Neural progenitor cell (in vitro differentiated cells): Measurements from ENCODE around the gene DNAJB5. TPM values are rescaled to one million over a fixed set of nuclear protein-coding genes. Genes with fewer than 3 reads are reported as not detected.

ENCODE experiments used
- DNase-seq: peaks from one replicate; pipeline ENCODE4 v3.0.0-alpha.2; 2016; ENCODE audit warnings: low spot score
- H2AFZ ChIP-seq: fragments of 200-600 bp; sonication (generic); replicated peaks from 2 replicates; pipeline ENCODE4 v1.6.1; 2016; ENCODE audit warnings: antibody characterized with exemption
- H3F3A ChIP-seq: fragments of 200-600 bp; sonication (generic); 2 replicates; pipeline ENCODE4 v1.6.1; 2016; ENCODE audit warnings: antibody characterized with exemption, low read depth
- H3K27ac ChIP-seq: fragments of 200-600 bp; sonication (generic); 2 replicates; pipeline ENCODE4 v1.5.1; 2016; ENCODE audit warnings: mild to moderate bottlenecking
- H3K27me3 ChIP-seq: fragments of 200-600 bp; sonication (generic); 2 replicates; pipeline ENCODE4 v1.6.1; 2016; ENCODE audit warnings: mild to moderate bottlenecking, moderate library complexity
- H3K36me3 ChIP-seq: fragments of 200-600 bp; sonication (generic); 2 replicates; pipeline ENCODE4 v1.5.1; 2016
- H3K4me1 ChIP-seq: fragments of 200-600 bp; sonication (generic); 2 replicates; pipeline ENCODE4 v1.6.1; 2016; ENCODE audit warnings: mixed run types
- H3K4me2 ChIP-seq: fragments of 200-600 bp; sonication (generic); 2 replicates; pipeline ENCODE4 v1.6.1; 2016
- H3K4me3 ChIP-seq: fragments of 200-600 bp; sonication (generic); 2 replicates; pipeline ENCODE4 v1.5.1; 2016
- H3K79me2 ChIP-seq: fragments of 200-600 bp; sonication (generic); 2 replicates; pipeline ENCODE4 v1.6.1; 2016; ENCODE audit warnings: low read depth
- H3K9ac ChIP-seq: fragments of 200-600 bp; sonication (generic); 2 replicates; pipeline ENCODE4 v1.6.1; 2016
- H3K9me3 ChIP-seq: fragments of 200-600 bp; sonication (generic); 2 replicates; pipeline ENCODE4 v1.5.1; 2016; ENCODE audit warnings: low read depth
- H4K20me1 ChIP-seq: fragments of 200-600 bp; sonication (generic); 2 replicates; pipeline ENCODE4 v1.6.1; 2016; ENCODE audit warnings: low read depth
- H3K27ac Mint-ChIP-seq: 3 replicates; pipeline ENCODE4 v1.8.0; 2021; ENCODE audit warnings: mixed read lengths
- H3K27me3 Mint-ChIP-seq: 2 replicates; pipeline ENCODE4 v1.8.0; 2022; ENCODE audit warnings: low read depth, mild to moderate bottlenecking, inconsistent platforms, moderate library complexity, mixed read lengths; ENCODE audit not compliant: insufficient read depth
- H3K36me3 Mint-ChIP-seq: 3 replicates; pipeline ENCODE4 v1.8.0; 2021; ENCODE audit warnings: mixed read lengths
- H3K4me1 Mint-ChIP-seq: 3 replicates; pipeline ENCODE4 v1.8.0; 2021; ENCODE audit warnings: mixed read lengths
- H3K4me3 Mint-ChIP-seq: 3 replicates; pipeline ENCODE4 v1.8.0; 2021; ENCODE audit warnings: mild to moderate bottlenecking, moderate library complexity, mixed read lengths
- H3K9me3 Mint-ChIP-seq: 3 replicates; pipeline ENCODE4 v1.8.0; 2020; ENCODE audit warnings: mixed read lengths
- EZH2 ChIP-seq: fragments of 200-600 bp; sonication (generic); IDR thresholded peaks from 2 replicates; pipeline ENCODE4 v1.6.1; 2017; ENCODE audit warnings: antibody characterized with exemption, mild to moderate bottlenecking, moderate library complexity
- EZH2phosphoT487 ChIP-seq: fragments of 200-600 bp; sonication (generic); IDR thresholded peaks from 2 replicates; pipeline ENCODE4 v1.6.1; 2017; ENCODE audit warnings: antibody characterized with exemption
- total RNA-seq: library from RNA; depleted of rRNA; stranded (reverse); fragments of >200 nt; gene quantifications from 2 replicates; pipeline ENCODE4 v1.2.3, GENCODE V29; 2015; ENCODE audit warnings: low replicate concordance
- TF ChIP-seq, protein P1 (sequence below): fragments of 200-600 bp; sonication (generic); IDR thresholded peaks from 2 replicates; pipeline ENCODE4 v1.5.1; 2017; ENCODE audit warnings: antibody characterized with exemption, mild to moderate bottlenecking

The DNAJB5 gene
- total RNA-seq, 1 donor from 2014 or later = 17.4 TPM

DNA sequence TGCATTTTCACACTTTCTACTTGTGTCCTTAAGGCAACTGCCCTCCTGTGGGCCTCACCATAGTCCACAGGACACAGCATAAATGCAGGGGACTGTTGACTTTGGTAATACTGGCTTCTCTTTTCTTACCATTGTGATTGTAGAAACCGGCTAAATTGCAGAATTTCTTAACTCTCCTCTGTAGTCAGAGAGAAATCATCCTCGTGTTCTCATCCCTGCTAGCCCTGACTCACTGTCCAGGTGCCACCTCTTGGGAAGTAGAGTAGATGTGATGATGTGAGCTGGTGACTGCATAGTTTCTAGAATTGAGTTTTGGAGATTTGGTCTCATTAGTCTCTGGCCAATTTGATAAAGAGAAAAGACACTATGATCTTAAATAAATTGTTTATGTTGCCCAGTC, 26.0 kb upstream of the DNAJB5 start:
- Mint-ChIP-seq H3K27me3 (peaks cover 21% of the 10 kb centered on the region), H3K27ac (no peak overlapping the region), H3K4me3 (no peak overlapping the region), H3K36me3 (no peaks in the 10 kb centered on the region), H3K9me3 (no peaks in the 10 kb centered on the region), H3K4me1 (peaks cover 28% of the 10 kb centered on the region)
- peaks cover 18% of the 10 kb centered on the region for H3F3A ChIP-seq
- DNase-seq = no peak
- no peak overlapping the region for H3K9ac ChIP-seq
- H3K27ac ChIP-seq = no peak overlapping the region
- no peak overlapping the region for H3K4me3 ChIP-seq
- H3K36me3 ChIP-seq = no peaks in the 10 kb centered on the region
- peaks cover 28% of the 10 kb centered on the region for H3K27me3 ChIP-seq
- H3K79me2 ChIP-seq = no peaks in the 10 kb centered on the region
- TF ChIP-seq EZH2 = no peak
- TF ChIP-seq, protein P1, sequence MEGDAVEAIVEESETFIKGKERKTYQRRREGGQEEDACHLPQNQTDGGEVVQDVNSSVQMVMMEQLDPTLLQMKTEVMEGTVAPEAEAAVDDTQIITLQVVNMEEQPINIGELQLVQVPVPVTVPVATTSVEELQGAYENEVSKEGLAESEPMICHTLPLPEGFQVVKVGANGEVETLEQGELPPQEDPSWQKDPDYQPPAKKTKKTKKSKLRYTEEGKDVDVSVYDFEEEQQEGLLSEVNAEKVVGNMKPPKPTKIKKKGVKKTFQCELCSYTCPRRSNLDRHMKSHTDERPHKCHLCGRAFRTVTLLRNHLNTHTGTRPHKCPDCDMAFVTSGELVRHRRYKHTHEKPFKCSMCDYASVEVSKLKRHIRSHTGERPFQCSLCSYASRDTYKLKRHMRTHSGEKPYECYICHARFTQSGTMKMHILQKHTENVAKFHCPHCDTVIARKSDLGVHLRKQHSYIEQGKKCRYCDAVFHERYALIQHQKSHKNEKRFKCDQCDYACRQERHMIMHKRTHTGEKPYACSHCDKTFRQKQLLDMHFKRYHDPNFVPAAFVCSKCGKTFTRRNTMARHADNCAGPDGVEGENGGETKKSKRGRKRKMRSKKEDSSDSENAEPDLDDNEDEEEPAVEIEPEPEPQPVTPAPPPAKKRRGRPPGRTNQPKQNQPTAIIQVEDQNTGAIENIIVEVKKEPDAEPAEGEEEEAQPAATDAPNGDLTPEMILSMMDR = no peak
- no peak for TF ChIP-seq EZH2phosphoT487
- no peak overlapping the region for H3K4me2 ChIP-seq
- peak overlapping the region; percentile 64 for H2AFZ ChIP-seq
- H3K9me3 ChIP-seq = no peaks in the 10 kb centered on the region
- no peaks in the 10 kb centered on the region for H4K20me1 ChIP-seq
- H3K4me1 ChIP-seq = peaks cover 36% of the 10 kb centered on the region

DNA sequence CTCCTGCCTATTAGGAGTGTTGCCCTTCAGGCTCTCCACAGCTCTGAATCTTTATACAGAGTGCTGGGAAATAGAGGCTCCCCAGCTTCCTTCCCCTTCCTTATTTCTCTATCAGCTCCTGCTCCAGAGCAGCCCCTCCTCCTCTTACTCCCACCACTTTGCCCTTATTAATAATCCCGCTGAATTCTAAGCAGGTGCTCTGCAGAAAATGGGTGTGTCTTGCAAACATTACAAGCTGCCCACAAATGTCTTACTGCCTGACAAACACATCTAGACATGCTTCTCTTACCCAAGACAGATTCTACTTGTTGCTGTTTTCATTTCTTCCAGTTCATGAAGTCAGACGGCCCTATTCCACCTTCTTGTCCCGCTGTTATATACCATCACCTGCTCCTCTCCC, 25.1 kb upstream of the DNAJB5 start:
- Histone ChIP-seq H3K9ac (no peak overlapping the region), H4K20me1 (no peaks in the 10 kb centered on the region), H3K4me3 (no peak overlapping the region), H3K36me3 (no peaks in the 10 kb centered on the region), H3K27me3 (peaks cover 19% of the 10 kb centered on the region), H3K9me3 (no peaks in the 10 kb centered on the region), H3K4me2 (no peak overlapping the region), H3K79me2 (no peaks in the 10 kb centered on the region), H3F3A (peaks cover 18% of the 10 kb centered on the region), H2AFZ (no peak overlapping the region), H3K27ac (no peak overlapping the region), H3K4me1 (peaks cover 36% of the 10 kb centered on the region)
- H3K36me3 Mint-ChIP-seq = no peaks in the 10 kb centered on the region
- H3K9me3 Mint-ChIP-seq = no peaks in the 10 kb centered on the region
- peaks cover 25% of the 10 kb centered on the region for H3K4me1 Mint-ChIP-seq
- DNase-seq = no peak
- no peak overlapping the region for H3K27ac Mint-ChIP-seq
- TF ChIP-seq, protein P1 = no peak
- TF ChIP-seq EZH2phosphoT487 (no peak), EZH2 (no peak)
- H3K27me3 Mint-ChIP-seq = peaks cover 14% of the 10 kb centered on the region
- H3K4me3 Mint-ChIP-seq = no peak overlapping the region

DNA sequence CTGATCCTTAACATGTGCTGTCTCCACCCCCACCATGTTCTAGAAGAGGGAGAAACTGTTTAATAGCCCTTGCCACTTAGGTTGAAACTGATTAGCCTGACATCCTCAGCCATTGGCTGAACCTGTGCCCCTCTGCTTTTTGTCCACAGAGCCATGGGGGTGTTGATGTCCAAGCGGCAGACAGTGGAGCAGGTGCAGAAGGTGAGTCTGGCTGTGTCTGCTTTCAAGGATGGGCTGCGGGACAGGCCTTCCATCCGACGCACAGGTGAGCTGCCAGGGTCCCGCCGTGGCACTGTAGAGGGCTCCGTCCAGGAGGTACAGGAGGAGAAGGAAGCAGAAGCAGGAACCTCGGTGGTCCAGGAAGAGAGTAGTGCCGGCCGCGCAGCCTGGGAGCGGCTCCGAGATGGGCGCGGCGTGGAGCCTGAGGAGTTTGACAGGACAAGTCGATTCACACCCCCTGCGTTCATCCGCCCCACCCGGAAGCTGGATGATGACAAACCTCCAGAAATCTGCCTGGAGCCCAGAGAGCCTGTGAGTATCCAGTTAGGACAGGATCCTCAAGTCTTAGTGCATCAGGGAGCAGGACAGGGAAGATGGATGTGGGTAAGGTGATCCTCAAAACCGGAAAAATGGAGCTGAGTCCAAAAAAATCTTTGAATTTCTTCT, 18.3 kb upstream of the DNAJB5 start:
- Mint-ChIP-seq H3K4me3 (no peak overlapping the region), H3K27ac (no peak overlapping the region), H3K36me3 (no peaks in the 10 kb centered on the region), H3K4me1 (no peaks in the 10 kb centered on the region), H3K9me3 (no peaks in the 10 kb centered on the region), H3K27me3 (peaks cover 8% of the 10 kb centered on the region)
- DNase-seq = no peak
- Histone ChIP-seq H3K9ac (no peak overlapping the region), H3K36me3 (no peaks in the 10 kb centered on the region), H3K9me3 (no peaks in the 10 kb centered on the region), H3K4me3 (no peak overlapping the region), H3K4me1 (no peaks in the 10 kb centered on the region), H3F3A (no peaks in the 10 kb centered on the region), H2AFZ (no peak overlapping the region), H3K79me2 (no peaks in the 10 kb centered on the region), H3K27me3 (peaks cover 5% of the 10 kb centered on the region), H3K4me2 (no peak overlapping the region), H4K20me1 (no peaks in the 10 kb centered on the region), H3K27ac (no peak overlapping the region)
- TF ChIP-seq, protein P1 = no peak
- TF ChIP-seq EZH2 = no peak
- no peak for TF ChIP-seq EZH2phosphoT487
